ENCODE measurements around the gene MAML3.

DNA sequence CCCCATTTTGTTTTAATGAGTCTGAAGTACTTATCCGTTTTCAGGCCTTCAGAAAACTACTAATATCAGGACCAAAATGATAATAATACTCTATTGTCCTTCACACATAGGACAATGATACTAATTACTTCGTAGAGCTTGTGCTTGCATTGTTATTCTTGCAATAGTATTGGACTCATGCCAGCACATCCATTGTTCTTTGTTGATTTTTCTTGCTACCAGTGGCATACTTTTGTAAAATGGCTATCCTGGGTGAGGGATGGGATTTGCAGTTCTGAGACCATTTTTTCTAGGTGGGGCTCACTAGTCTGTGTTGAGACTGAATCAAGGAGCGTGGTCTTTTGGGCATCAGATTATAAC, 195.3 kb downstream of the MAML3 start:
- TF ChIP-seq, protein P1, sequence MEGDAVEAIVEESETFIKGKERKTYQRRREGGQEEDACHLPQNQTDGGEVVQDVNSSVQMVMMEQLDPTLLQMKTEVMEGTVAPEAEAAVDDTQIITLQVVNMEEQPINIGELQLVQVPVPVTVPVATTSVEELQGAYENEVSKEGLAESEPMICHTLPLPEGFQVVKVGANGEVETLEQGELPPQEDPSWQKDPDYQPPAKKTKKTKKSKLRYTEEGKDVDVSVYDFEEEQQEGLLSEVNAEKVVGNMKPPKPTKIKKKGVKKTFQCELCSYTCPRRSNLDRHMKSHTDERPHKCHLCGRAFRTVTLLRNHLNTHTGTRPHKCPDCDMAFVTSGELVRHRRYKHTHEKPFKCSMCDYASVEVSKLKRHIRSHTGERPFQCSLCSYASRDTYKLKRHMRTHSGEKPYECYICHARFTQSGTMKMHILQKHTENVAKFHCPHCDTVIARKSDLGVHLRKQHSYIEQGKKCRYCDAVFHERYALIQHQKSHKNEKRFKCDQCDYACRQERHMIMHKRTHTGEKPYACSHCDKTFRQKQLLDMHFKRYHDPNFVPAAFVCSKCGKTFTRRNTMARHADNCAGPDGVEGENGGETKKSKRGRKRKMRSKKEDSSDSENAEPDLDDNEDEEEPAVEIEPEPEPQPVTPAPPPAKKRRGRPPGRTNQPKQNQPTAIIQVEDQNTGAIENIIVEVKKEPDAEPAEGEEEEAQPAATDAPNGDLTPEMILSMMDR (IDR thresholded peaks at IDR 0.05), result no peak
- TF ChIP-seq POLR2A (IDR thresholded peaks at IDR 0.05) (no peak), POLR2AphosphoS5 (IDR thresholded peaks at IDR 0.05) (no peak), EP300 (IDR thresholded peaks at IDR 0.05) (no peak)

Measured in suprapubic skin (tissue), 4 donors.